Testis (tissue), 3 donors: ENCODE results near the gene PITPNM1. TPM values are rescaled to one million over a fixed set of nuclear protein-coding genes. Genes with fewer than 3 reads are reported as not detected.
"Not testable (repeated sequence)": the region's sequence is repeated elsewhere in the genome, so short reads cannot be mapped to it uniquely, and the experiment has no call there.

ENCODE experiments used
- DNase-seq: peaks from one replicate; pipeline ENCODE4 v3.0.0-alpha.2; 2019
- H3K27ac ChIP-seq, 2 donors: fragments of 200-600 bp; sonication (generic); one replicate each; pipeline ENCODE4 v1.5.1; 2019
- H3K27me3 ChIP-seq: fragments of 200-600 bp; sonication (generic); one replicate; pipeline ENCODE4 v1.5.1; 2019
- H3K36me3 ChIP-seq: fragments of 200-600 bp; sonication (generic); one replicate; pipeline ENCODE4 v1.5.1; 2017; ENCODE audit warnings: low read depth; ENCODE audit errors: missing control alignments
- H3K4me1 ChIP-seq: fragments of 200-600 bp; sonication (generic); one replicate; pipeline ENCODE4 v1.5.1; 2019
- H3K4me3 ChIP-seq, 2 donors: fragments of 200-600 bp; sonication (generic); one replicate each; pipeline ENCODE4 v1.5.1; 2017 to 2019
- H3K9me3 ChIP-seq: fragments of 200-600 bp; sonication (generic); one replicate; pipeline ENCODE4 v1.5.1; 2017
- POLR2A ChIP-seq: fragments of 450-650 bp; IDR thresholded peaks from one replicate; pipeline ENCODE4 v1.6.1; 2017; ENCODE audit warnings: antibody characterized with exemption, mild to moderate bottlenecking, moderate library complexity
- WGBS, 2 donors: methylation state at CpG; one replicate each; pipeline ENCODE4 v1.1.5; 2018; 5-methylcytosine and 5-hydroxymethylcytosine counted together
- intact Hi-C: fragments of 100-400 bp; cut with DNase I; formaldehyde crosslinking; loops from one replicate; pipeline ENCODE4 v1.15.1; 2023; ENCODE audit warnings: low total_unique reads
- polyA plus RNA-seq: library from polyadenylated mRNA; stranded (reverse); fragments of 350-450 nt; fragmentation: Illumina TruSeq; extraction: RNeasy Lipid Tissue Mini Kit (QIAGEN cat#74804); gene quantifications from one replicate; pipeline ENCODE4 v1.2.3, GENCODE V29; 2014; ENCODE audit warnings: low read depth, low replicate concordance; ENCODE audit not compliant: insufficient read depth
- total RNA-seq, 2 donors: library from RNA; depleted of rRNA; stranded (reverse); fragments of >200 nt; gene quantifications; one replicate each; pipeline ENCODE4 v1.2.3, GENCODE V29; 2016
- TF ChIP-seq, protein P1 (sequence below), 3 experiments: fragments of 450-650 bp in 2 of 3; fragments of 200-600 bp in 1 of 3; sonication (generic) in 1 of 3; IDR thresholded peaks; one replicate each; pipeline ENCODE4 v1.5.1; 2016 to 2019; ENCODE audit warnings: antibody characterized with exemption in 3 of 3, mild to moderate bottlenecking in 2 of 3, moderate library complexity in 1 of 3

PITPNM1 gene
- total and polyA plus RNA-seq, 3 donors from 2014 or later = 15.5 to 23.5 (median 19.6) TPM

- 78 to 90% methylated on average over 2 to 12 of the region's 15 CpGs for WGBS, 2 donors
- Histone ChIP-seq H3K4me3 (no peak overlapping the region), H3K27me3 (no peaks in the 10 kb centered on the region), H3K27ac (no peak overlapping the region), H3K9me3 (no peaks in the 10 kb centered on the region), H3K36me3 (no peaks in the 10 kb centered on the region), H3K4me1 (no peaks in the 10 kb centered on the region)
- DNase-seq = no peak
- intact Hi-C loops = no loop called here
- TF ChIP-seq, protein P1, sequence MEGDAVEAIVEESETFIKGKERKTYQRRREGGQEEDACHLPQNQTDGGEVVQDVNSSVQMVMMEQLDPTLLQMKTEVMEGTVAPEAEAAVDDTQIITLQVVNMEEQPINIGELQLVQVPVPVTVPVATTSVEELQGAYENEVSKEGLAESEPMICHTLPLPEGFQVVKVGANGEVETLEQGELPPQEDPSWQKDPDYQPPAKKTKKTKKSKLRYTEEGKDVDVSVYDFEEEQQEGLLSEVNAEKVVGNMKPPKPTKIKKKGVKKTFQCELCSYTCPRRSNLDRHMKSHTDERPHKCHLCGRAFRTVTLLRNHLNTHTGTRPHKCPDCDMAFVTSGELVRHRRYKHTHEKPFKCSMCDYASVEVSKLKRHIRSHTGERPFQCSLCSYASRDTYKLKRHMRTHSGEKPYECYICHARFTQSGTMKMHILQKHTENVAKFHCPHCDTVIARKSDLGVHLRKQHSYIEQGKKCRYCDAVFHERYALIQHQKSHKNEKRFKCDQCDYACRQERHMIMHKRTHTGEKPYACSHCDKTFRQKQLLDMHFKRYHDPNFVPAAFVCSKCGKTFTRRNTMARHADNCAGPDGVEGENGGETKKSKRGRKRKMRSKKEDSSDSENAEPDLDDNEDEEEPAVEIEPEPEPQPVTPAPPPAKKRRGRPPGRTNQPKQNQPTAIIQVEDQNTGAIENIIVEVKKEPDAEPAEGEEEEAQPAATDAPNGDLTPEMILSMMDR (IDR thresholded peaks at IDR 0.05) = no peak
- no peak for TF ChIP-seq POLR2A
Observed at GRCh38 chr11:67490727-67491065, 14.5 kb downstream of the PITPNM1 start.

DNA sequence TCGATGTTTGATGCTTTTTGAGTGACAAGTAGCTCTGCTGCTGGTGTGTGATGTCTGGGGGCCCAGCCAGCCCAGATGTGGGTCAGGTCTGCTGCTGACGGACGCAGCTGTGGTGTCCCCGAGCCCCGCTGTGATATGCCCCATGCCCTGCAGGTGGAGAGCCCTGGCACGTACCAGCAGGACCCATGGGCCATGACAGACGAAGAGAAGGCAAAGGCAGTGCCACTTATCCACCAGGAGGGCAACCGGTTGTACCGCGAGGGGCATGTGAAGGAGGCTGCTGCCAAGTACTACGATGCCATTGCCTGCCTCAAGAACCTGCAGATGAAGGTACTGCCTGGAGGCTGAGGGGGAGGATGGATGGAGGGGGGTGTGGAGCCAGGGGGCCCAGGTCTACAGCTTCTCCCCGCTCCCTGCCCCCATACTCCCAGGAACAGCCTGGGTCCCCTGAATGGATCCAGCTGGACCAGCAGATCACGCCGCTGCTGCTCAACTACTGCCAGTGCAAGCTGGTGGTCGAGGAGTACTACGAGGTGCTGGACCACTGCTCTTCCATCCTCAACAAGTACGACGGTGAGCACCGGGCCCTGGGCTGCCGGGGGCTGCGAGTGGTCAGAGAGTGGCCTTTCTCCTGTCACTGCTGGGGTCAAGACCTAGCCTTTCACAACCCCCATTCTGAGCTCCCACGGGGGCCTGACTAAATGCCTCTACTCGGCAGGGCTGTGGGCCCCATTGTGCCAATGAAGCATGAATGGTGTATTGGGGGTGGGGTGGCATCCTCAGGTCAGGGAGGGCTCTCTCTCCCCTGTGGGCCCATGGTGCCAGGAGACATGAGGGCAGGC lies 15.1 kb downstream of the PITPNM1 start:
- Histone ChIP-seq H3K27me3 (no peaks in the 10 kb centered on the region), H3K4me1 (no peaks in the 10 kb centered on the region), H3K4me3 (no peak overlapping the region), H3K9me3 (no peaks in the 10 kb centered on the region), H3K36me3 (no peaks in the 10 kb centered on the region), H3K27ac (no peak overlapping the region)
- TF ChIP-seq, protein P1 (IDR thresholded peaks at IDR 0.05) = no peak
- TF ChIP-seq POLR2A = no peak
- 88 to 98% methylated on average over 4 to 23 of the region's 23 CpGs for WGBS, 2 donors
- DNase-seq = no peak
- intact Hi-C loops = loop anchor here (10.0 kb wide), 1 partner anchor 85 kb away; the partner anchor contains the start of genes PPP1CA and TBC1D10C

GRCh38 chr11:67489203-67489884 lies 15.8 kb downstream of the PITPNM1 start:
- no peak overlapping the region for H3K4me3 ChIP-seq
- H3K36me3 ChIP-seq = no peaks in the 10 kb centered on the region
- no peaks in the 10 kb centered on the region for H3K4me1 ChIP-seq
- H3K27me3 ChIP-seq = no peaks in the 10 kb centered on the region
- intact Hi-C loops = loop anchor here (10.0 kb wide), 1 partner anchor 85 kb away; the partner anchor contains the start of genes PPP1CA and TBC1D10C
- 81 to 90% methylated on average over 11 to 25 of the region's 25 CpGs for WGBS, 2 donors
- H3K9me3 ChIP-seq = no peaks in the 10 kb centered on the region
- TF ChIP-seq, protein P1 (IDR thresholded peaks at IDR 0.05) = no peak
- TF ChIP-seq POLR2A = no peak
- DNase-seq = no peak
- no peak overlapping the region for H3K27ac ChIP-seq

- peaks cover 9% of the 10 kb centered on the region for H3K4me1 ChIP-seq
- no peak overlapping the region for H3K4me3 ChIP-seq
- WGBS, 2 donors = 87% methylated on average over 13 to 20 of the region's 20 CpGs
- TF ChIP-seq POLR2A = no peak
- TF ChIP-seq, protein P1 (IDR thresholded peaks at IDR 0.05) = no peak
- H3K9me3 ChIP-seq = no peaks in the 10 kb centered on the region
- no peaks in the 10 kb centered on the region for H3K27me3 ChIP-seq
- H3K27ac ChIP-seq = no peak overlapping the region
- intact Hi-C loops = loop anchor here (10.0 kb wide), 1 partner anchor 82 kb away; the partner anchor contains the start of genes PPP1CA and TBC1D10C
- no peak for DNase-seq
- H3K36me3 ChIP-seq = no peaks in the 10 kb centered on the region
Observed at GRCh38 chr11:67486481-67487195, 18.5 kb downstream of the PITPNM1 start.

DNA sequence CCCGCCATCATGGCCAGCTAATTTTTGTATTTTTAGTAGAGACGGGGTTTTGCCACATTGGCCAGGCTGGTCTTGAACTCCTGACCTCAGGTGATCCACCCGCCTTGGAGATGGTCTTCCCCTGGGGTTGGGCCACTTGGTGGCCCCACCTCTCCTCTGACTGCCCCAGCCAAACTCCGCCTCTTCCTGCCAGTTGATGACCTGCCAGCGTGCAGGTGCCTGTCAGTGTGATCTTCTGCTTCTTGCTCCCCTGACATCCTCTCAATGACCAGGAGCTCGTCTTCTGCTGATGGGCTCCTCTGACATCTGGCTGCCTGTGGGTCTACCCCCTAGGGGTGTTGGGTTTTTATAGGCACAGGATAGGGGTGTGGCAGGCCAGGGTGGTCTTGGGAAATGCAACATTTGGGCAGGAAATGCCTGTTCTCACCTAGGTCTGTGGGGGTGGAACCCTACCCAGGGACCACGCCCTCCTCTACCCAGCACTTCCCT lies 19.2 kb downstream of the PITPNM1 start:
- H3K9me3 ChIP-seq, H3K27me3 ChIP-seq, H3K36me3 ChIP-seq, H3K27ac ChIP-seq, H3K4me1 ChIP-seq, DNase-seq, H3K4me3 ChIP-seq: not testable (repeated sequence)
- intact Hi-C loops = loop anchor here (10.0 kb wide), 1 partner anchor 81 kb away; the partner anchor contains the start of genes PPP1CA and TBC1D10C
- 89 to 96% methylated on average over 7 of the region's 7 CpGs for WGBS, 2 donors
